Ascending aorta (tissue), 2 donors: Measurements from ENCODE around the gene MAP3K15. TPM values are rescaled to one million over a fixed set of nuclear protein-coding genes. Genes with fewer than 3 reads are reported as not detected.

Experiments
- DNase-seq, 2 donors: peaks; one replicate each; pipeline ENCODE4 v3.0.0-alpha.2; 2019; ENCODE audit warnings: low spot score in 2 of 2
- H3K27ac ChIP-seq, 2 donors: fragments of 200-600 bp; sonication (generic); one replicate each; pipeline ENCODE4 v1.5.1; 2016 to 2017; ENCODE audit warnings: mild to moderate bottlenecking in 1 of 2
- H3K27me3 ChIP-seq: fragments of 200-600 bp; sonication (generic); one replicate; pipeline ENCODE4 v1.5.1; 2017
- H3K36me3 ChIP-seq, 2 donors: fragments of 200-600 bp; sonication (generic); one replicate each; pipeline ENCODE4 v1.5.1; 2016
- H3K4me1 ChIP-seq, 2 donors: fragments of 200-600 bp; sonication (generic); one replicate each; pipeline ENCODE4 v1.5.1; 2016 to 2017; ENCODE audit warnings: mild to moderate bottlenecking in 1 of 2
- H3K4me3 ChIP-seq, 2 donors: fragments of 200-600 bp; sonication (generic); one replicate each; pipeline ENCODE4 v1.5.1; 2016 to 2017; ENCODE audit warnings: mild to moderate bottlenecking in 1 of 2
- H3K9me3 ChIP-seq, 2 donors: fragments of 200-600 bp; sonication (generic); one replicate each; pipeline ENCODE4 v1.5.1; 2016
- intact Hi-C: fragments of 100-400 bp; cut with DNase I; formaldehyde crosslinking; loops from one replicate; pipeline ENCODE4 v1.15.1; 2023
- total RNA-seq: library from RNA; depleted of rRNA; stranded (reverse); fragments of >200 nt; gene quantifications from one replicate; pipeline ENCODE4 v1.1.0, GENCODE V29; 2016
- TF ChIP-seq, protein P1 (sequence below), 3 experiments: fragments of 200-600 bp in 2 of 3; fragments of 450-650 bp in 1 of 3; sonication (generic) in 2 of 3; IDR thresholded peaks; one replicate each; pipeline ENCODE4 v1.5.1; 2016 to 2019; ENCODE audit warnings: antibody characterized with exemption in 3 of 3, mild to moderate bottlenecking in 1 of 3, moderate library complexity in 1 of 3

Gene MAP3K15, protein sequence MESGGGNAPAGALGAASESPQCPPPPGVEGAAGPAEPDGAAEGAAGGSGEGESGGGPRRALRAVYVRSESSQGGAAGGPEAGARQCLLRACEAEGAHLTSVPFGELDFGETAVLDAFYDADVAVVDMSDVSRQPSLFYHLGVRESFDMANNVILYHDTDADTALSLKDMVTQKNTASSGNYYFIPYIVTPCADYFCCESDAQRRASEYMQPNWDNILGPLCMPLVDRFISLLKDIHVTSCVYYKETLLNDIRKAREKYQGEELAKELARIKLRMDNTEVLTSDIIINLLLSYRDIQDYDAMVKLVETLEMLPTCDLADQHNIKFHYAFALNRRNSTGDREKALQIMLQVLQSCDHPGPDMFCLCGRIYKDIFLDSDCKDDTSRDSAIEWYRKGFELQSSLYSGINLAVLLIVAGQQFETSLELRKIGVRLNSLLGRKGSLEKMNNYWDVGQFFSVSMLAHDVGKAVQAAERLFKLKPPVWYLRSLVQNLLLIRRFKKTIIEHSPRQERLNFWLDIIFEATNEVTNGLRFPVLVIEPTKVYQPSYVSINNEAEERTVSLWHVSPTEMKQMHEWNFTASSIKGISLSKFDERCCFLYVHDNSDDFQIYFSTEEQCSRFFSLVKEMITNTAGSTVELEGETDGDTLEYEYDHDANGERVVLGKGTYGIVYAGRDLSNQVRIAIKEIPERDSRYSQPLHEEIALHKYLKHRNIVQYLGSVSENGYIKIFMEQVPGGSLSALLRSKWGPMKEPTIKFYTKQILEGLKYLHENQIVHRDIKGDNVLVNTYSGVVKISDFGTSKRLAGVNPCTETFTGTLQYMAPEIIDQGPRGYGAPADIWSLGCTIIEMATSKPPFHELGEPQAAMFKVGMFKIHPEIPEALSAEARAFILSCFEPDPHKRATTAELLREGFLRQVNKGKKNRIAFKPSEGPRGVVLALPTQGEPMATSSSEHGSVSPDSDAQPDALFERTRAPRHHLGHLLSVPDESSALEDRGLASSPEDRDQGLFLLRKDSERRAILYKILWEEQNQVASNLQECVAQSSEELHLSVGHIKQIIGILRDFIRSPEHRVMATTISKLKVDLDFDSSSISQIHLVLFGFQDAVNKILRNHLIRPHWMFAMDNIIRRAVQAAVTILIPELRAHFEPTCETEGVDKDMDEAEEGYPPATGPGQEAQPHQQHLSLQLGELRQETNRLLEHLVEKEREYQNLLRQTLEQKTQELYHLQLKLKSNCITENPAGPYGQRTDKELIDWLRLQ (N-terminal part only)
- total RNA-seq = 0.21 TPM

DNA sequence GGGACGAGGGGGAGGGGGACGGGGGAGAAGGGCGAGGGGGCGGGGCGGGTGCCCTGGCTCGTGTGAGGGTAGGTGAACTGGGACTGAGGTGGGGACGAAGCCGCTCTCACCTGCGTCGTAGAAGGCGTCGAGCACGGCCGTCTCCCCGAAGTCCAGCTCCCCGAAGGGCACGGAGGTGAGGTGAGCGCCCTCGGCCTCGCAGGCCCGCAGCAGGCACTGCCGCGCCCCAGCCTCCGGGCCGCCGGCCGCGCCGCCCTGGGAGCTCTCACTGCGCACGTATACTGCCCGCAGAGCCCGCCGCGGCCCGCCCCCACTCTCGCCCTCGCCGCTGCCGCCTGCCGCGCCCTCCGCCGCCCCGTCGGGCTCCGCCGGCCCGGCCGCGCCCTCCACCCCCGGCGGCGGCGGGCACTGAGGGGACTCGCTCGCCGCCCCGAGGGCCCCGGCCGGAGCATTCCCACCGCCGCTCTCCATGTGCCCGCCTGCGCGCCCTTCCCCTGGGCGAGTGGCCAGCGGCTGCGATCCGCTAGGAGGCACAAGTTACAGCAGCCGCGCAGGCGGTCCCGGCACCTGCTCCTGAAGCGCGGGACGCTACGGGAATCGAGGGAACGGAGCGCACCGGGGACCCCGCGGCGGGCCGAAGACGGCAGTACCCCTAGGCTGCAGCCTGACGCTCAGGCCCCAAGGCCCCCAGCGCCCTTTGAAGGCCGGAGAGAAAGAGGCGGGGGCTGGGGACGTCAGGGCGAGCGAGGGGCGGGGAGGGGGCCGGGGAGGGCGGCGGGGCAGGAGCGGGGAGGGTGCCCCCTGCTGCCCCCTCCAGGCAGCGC, at the start of gene MAP3K15:
TSS of gene MAP3K15 (minus strand) at position 718 of the 824 bp plus-strand sequence. CDS start at position 471, 247 bp downstream.
- H3K4me3 ChIP-seq = peak within 1 kb of the TSS; percentile 44 to 67
- H3K36me3 ChIP-seq = no peaks in the 10 kb centered on the region
- H3K9me3 ChIP-seq = no peaks in the 10 kb centered on the region
- TF ChIP-seq, protein P1, sequence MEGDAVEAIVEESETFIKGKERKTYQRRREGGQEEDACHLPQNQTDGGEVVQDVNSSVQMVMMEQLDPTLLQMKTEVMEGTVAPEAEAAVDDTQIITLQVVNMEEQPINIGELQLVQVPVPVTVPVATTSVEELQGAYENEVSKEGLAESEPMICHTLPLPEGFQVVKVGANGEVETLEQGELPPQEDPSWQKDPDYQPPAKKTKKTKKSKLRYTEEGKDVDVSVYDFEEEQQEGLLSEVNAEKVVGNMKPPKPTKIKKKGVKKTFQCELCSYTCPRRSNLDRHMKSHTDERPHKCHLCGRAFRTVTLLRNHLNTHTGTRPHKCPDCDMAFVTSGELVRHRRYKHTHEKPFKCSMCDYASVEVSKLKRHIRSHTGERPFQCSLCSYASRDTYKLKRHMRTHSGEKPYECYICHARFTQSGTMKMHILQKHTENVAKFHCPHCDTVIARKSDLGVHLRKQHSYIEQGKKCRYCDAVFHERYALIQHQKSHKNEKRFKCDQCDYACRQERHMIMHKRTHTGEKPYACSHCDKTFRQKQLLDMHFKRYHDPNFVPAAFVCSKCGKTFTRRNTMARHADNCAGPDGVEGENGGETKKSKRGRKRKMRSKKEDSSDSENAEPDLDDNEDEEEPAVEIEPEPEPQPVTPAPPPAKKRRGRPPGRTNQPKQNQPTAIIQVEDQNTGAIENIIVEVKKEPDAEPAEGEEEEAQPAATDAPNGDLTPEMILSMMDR (IDR thresholded peaks at IDR 0.05) = peak in 1 of 3 experiments; percentile 12
- H3K27me3 ChIP-seq = no peaks in the 10 kb centered on the region
- intact Hi-C loops = loop anchor here (10.0 kb wide), 1 partner anchor 140 kb away; no protein-coding TSS in a partner anchor
- H3K27ac ChIP-seq = no peak within 1 kb of the TSS
- H3K4me1 ChIP-seq = no peaks in the 10 kb centered on the region
- no peak for DNase-seq

DNA sequence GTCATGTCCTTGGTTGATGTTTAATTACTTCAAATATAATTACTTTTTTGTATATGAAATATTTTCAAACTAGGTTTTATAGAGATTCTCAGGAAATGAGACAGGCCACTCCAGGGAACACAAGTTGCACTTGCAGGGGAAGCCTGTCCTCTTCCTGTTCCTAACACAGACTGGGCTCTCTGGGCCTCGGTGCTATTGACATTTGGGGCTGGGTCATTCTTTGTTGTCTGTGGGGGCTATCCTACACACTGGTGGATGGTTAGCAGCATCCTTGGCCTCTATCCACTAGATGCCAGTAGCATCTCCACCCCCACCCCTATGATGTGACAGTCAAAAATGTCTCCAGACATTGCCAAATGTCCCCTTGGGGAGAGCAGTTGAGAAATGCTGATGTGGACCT, 49.3 kb upstream of the MAP3K15 start:
- Histone ChIP-seq H3K4me3 (no peak overlapping the region), H3K9me3 (no peaks in the 10 kb centered on the region), H3K4me1 (no peaks in the 10 kb centered on the region), H3K27ac (no peak overlapping the region), H3K36me3 (no peaks in the 10 kb centered on the region), H3K27me3 (no peaks in the 10 kb centered on the region)
- TF ChIP-seq, protein P1 (IDR thresholded peaks at IDR 0.05) = no peak
- no peak for DNase-seq
- intact Hi-C loops = no loop called here

DNA sequence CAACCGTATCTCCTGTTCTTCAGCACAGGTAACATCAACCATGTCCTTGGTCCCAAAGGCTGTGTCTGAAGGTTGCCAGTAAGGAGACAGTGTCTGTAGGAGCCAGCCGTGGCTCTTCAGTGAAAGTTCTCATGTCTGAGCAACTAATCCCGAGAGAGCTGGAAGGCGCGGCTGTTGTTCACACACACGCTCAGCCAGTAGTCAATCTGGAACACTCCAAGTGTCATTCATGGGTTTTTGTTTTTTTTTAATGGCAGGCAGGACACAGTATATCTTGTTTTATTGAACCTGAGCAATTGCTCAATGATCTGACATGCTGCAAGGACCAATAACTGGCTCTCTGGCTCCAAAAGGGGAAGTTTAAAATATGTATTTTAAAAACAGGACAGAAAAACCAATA, 48.4 kb upstream of the MAP3K15 start:
- H3K27ac ChIP-seq = no peak overlapping the region
- no peaks in the 10 kb centered on the region for H3K4me1 ChIP-seq
- H3K36me3 ChIP-seq = no peaks in the 10 kb centered on the region
- intact Hi-C loops = no loop called here
- no peaks in the 10 kb centered on the region for H3K27me3 ChIP-seq
- DNase-seq = no peak
- TF ChIP-seq, protein P1 (IDR thresholded peaks at IDR 0.05) = no peak
- H3K4me3 ChIP-seq = no peak overlapping the region
- H3K9me3 ChIP-seq = no peaks in the 10 kb centered on the region

DNA sequence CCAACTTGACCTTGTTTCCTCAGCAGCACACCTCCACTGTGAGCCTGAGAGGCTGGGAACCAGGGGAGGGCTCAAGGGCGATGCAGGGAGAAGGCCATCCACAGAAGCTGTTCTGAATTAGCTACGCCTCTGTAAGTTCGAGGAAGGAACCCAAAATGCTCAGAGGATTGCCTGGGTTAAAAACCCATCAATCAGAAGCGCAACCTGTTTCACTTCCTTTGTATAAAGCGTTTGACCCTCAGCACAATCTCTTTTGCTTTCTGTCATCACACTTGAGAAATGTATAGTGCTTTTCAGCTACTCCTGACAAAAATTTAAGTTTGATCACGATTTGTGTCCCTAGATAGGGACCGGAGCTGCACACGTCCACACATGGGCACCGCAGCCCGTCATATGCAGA, 48.0 kb upstream of the MAP3K15 start:
- no peak overlapping the region for H3K4me3 ChIP-seq
- no peaks in the 10 kb centered on the region for H3K36me3 ChIP-seq
- H3K27ac ChIP-seq = no peak overlapping the region
- intact Hi-C loops = no loop called here
- TF ChIP-seq, protein P1 (IDR thresholded peaks at IDR 0.05) = no peak
- no peak for DNase-seq
- H3K27me3 ChIP-seq = no peaks in the 10 kb centered on the region
- no peaks in the 10 kb centered on the region for H3K4me1 ChIP-seq
- H3K9me3 ChIP-seq = no peaks in the 10 kb centered on the region
